H9 (cell line): Measurements from ENCODE around the gene SPTBN1. TPM values are rescaled to one million over a fixed set of nuclear protein-coding genes. Genes with fewer than 3 reads are reported as not detected.

ENCODE experiments used
- DNase-seq: peaks from one replicate; pipeline ENCODE4 v3.0.0-alpha.2; 2017
- H2AFZ ChIP-seq: one replicate; pipeline ENCODE4 v1.6.1; 2013; ENCODE audit warnings: mild to moderate bottlenecking, low read length, control low read depth, moderate library complexity
- H2AK5ac ChIP-seq: 2 replicates; pipeline ENCODE4 v1.6.1; 2013; ENCODE audit warnings: low read length, control low read depth, mixed read lengths; ENCODE audit not compliant: insufficient read length
- H2BK120ac ChIP-seq: one replicate; pipeline ENCODE4 v1.6.1; 2013; ENCODE audit warnings: low read depth, mild to moderate bottlenecking, low read length, control low read depth, inconsistent platforms; ENCODE audit not compliant: poor library complexity, severe bottlenecking
- H2BK12ac ChIP-seq: 2 replicates; pipeline ENCODE4 v1.6.1; 2013; ENCODE audit warnings: low read length, control low read depth, mixed read lengths, low read depth; ENCODE audit not compliant: insufficient read length
- H2BK15ac ChIP-seq: 2 replicates; pipeline ENCODE4 v1.6.1; 2013; ENCODE audit warnings: low read depth, low read length, control low read depth
- H2BK20ac ChIP-seq: one replicate; pipeline ENCODE4 v1.6.1; 2013; ENCODE audit warnings: low read depth, mild to moderate bottlenecking, low read length, control low read depth, inconsistent platforms; ENCODE audit not compliant: poor library complexity, severe bottlenecking
- H2BK5ac ChIP-seq: 2 replicates; pipeline ENCODE4 v1.6.1; 2013; ENCODE audit warnings: low read length, control low read depth, mixed read lengths; ENCODE audit not compliant: insufficient read length
- H3K14ac ChIP-seq: 2 replicates; pipeline ENCODE4 v1.6.1; 2013; ENCODE audit warnings: low read length, control low read depth; ENCODE audit not compliant: insufficient read depth
- H3K18ac ChIP-seq: 2 replicates; pipeline ENCODE4 v1.6.1; 2013; ENCODE audit warnings: low read depth, mild to moderate bottlenecking, mixed read lengths, low read length, control low read depth; ENCODE audit not compliant: insufficient read length
- H3K23ac ChIP-seq: 2 replicates; pipeline ENCODE4 v1.6.1; 2013; ENCODE audit warnings: low read length, control low read depth, mixed read lengths, low read depth; ENCODE audit not compliant: insufficient read length
- H3K23me2 ChIP-seq: 2 replicates; pipeline ENCODE4 v1.6.1; 2013; ENCODE audit warnings: low read depth, mild to moderate bottlenecking, mixed read lengths, low read length, control low read depth; ENCODE audit not compliant: insufficient read length, poor library complexity, severe bottlenecking
- H3K27ac ChIP-seq: 2 replicates; pipeline ENCODE4 v1.5.1; 2013; ENCODE audit warnings: low read length, control low read depth, mixed read lengths, low read depth; ENCODE audit not compliant: insufficient read length
- H3K27me3 ChIP-seq: 2 replicates; pipeline ENCODE4 v1.6.1; 2013; ENCODE audit warnings: low read length, control low read depth, inconsistent platforms; ENCODE audit not compliant: insufficient read depth
- H3K4ac ChIP-seq: 2 replicates; pipeline ENCODE4 v1.6.1; 2013; ENCODE audit warnings: low read depth, mild to moderate bottlenecking, control low read depth, inconsistent platforms, low read length, moderate library complexity
- H3K4me1 ChIP-seq: 2 replicates; pipeline ENCODE4 v1.6.1; 2013; ENCODE audit warnings: low read length, control low read depth, inconsistent platforms; ENCODE audit not compliant: insufficient read depth
- H3K4me2 ChIP-seq: 2 replicates; pipeline ENCODE4 v1.6.1; 2013; ENCODE audit warnings: low read length, control low read depth, mixed read lengths; ENCODE audit not compliant: insufficient read length, insufficient read depth
- H3K56ac ChIP-seq: 2 replicates; pipeline ENCODE4 v1.6.1; 2013; ENCODE audit warnings: low read depth, mild to moderate bottlenecking, mixed read lengths, low read length, control low read depth; ENCODE audit not compliant: insufficient read length
- H3K79me1 ChIP-seq: 2 replicates; pipeline ENCODE4 v1.6.1; 2013; ENCODE audit warnings: low read depth, mild to moderate bottlenecking, moderate library complexity, low read length, control low read depth, inconsistent platforms; ENCODE audit not compliant: insufficient read depth, poor library complexity, severe bottlenecking
- H3K79me2 ChIP-seq: 2 replicates; pipeline ENCODE4 v1.6.1; 2013; ENCODE audit warnings: low read length, control low read depth, inconsistent platforms; ENCODE audit not compliant: insufficient read depth
- H3K9ac ChIP-seq: 2 replicates; pipeline ENCODE4 v1.6.1; 2013; ENCODE audit warnings: low read length, control low read depth, mixed read lengths; ENCODE audit not compliant: insufficient read length; ENCODE audit errors: extremely low read depth
- H3K9me3 ChIP-seq: one replicate; pipeline ENCODE4 v1.6.1; 2013; ENCODE audit warnings: low read depth, low read length, inconsistent platforms; ENCODE audit not compliant: control insufficient read depth
- H3T11ph ChIP-seq: one replicate; pipeline ENCODE4 v1.6.1; 2013; ENCODE audit warnings: mild to moderate bottlenecking, low read length, control low read depth, inconsistent platforms
- H4K20me1 ChIP-seq: one replicate; pipeline ENCODE4 v1.6.1; 2013; ENCODE audit not compliant: control insufficient read depth, insufficient read length, insufficient read depth
- H4K5ac ChIP-seq: 2 replicates; pipeline ENCODE4 v1.6.1; 2013; ENCODE audit warnings: low read depth, mild to moderate bottlenecking, mixed read lengths, low read length, control low read depth; ENCODE audit not compliant: insufficient read length
- H4K8ac ChIP-seq: replicated peaks from 2 replicates; pipeline ENCODE4 v1.6.1; 2013; ENCODE audit warnings: low read length, control low read depth, mixed read lengths, low read depth; ENCODE audit not compliant: insufficient read length
- H4K91ac ChIP-seq: 2 replicates; pipeline ENCODE4 v1.6.1; 2013; ENCODE audit warnings: low read depth, mild to moderate bottlenecking, moderate library complexity, mixed read lengths, low read length, control low read depth; ENCODE audit not compliant: insufficient read length
- H3K27ac Mint-ChIP-seq, 3 experiments: 2 replicates in 2 of 3; 3 replicates in 1 of 3; pipeline ENCODE4 v1.8.0; 2020 to 2021; ENCODE audit warnings: mixed read lengths in 3 of 3, mild to moderate bottlenecking in 1 of 3, moderate library complexity in 1 of 3
- H3K27me3 Mint-ChIP-seq: 2 replicates; pipeline ENCODE4 v1.8.0; 2021; ENCODE audit warnings: low read depth, mild to moderate bottlenecking, moderate library complexity, mixed read lengths
- H3K36me3 Mint-ChIP-seq, 3 experiments: 2 replicates in 2 of 3; 3 replicates in 1 of 3; pipeline ENCODE4 v1.8.0; 2020 to 2021; ENCODE audit warnings: low read depth in 3 of 3, mixed read lengths in 3 of 3; ENCODE audit not compliant: insufficient read depth in 1 of 3
- H3K4me1 Mint-ChIP-seq, 2 experiments: 2 replicates each; pipeline ENCODE4 v1.8.0; 2020; ENCODE audit warnings: mixed read lengths in 2 of 2
- H3K4me3 Mint-ChIP-seq, 2 experiments: 2 replicates in 1 of 2; 3 replicates in 1 of 2; pipeline ENCODE4 v1.8.0; 2020 to 2021; ENCODE audit warnings: mild to moderate bottlenecking in 2 of 2, mixed read lengths in 2 of 2, moderate library complexity in 1 of 2
- H3K9me3 Mint-ChIP-seq, 2 experiments: 2 replicates in 1 of 2; 3 replicates in 1 of 2; pipeline ENCODE4 v1.8.0; 2020; ENCODE audit warnings: mild to moderate bottlenecking in 2 of 2, mixed read lengths in 2 of 2, moderate library complexity in 1 of 2
- WGBS: extraction: QIAGEN DNeasy Blood & Tissue Kit; methylation state at CpG from one replicate; pipeline ENCODE4 v1.1.7; 2013; ENCODE audit warnings: missing lambda C conversion rate, low lambda C conversion rate, mixed read lengths; ENCODE audit not compliant: insufficient read length; ENCODE audit errors: extremely low coverage; 5-methylcytosine and 5-hydroxymethylcytosine counted together
- total RNA-seq: library from RNA; stranded (reverse); gene quantifications from 2 replicates; pipeline ENCODE4 v1.2.1, GENCODE V29; 2021
- TF ChIP-seq, protein P1 (sequence below): fragments of 200-600 bp; sonication (generic); conservative IDR thresholded peaks from 3 replicates; pipeline ENCODE4 v1.8.0; 2021; ENCODE audit warnings: antibody characterized with exemption, mild to moderate bottlenecking

The SPTBN1 gene
- total RNA-seq, 1 experiment from 2014 or later = 164 TPM

- no peaks in the 10 kb centered on the region for H3K36me3 Mint-ChIP-seq
Measured at GRCh38 chr2:54586062-54586461, 129.9 kb downstream of the SPTBN1 start.

More at GRCh38 chr2:54586062-54586461, 129.9 kb downstream of the SPTBN1 start:
- Histone ChIP-seq H2AFZ (no peak overlapping the region), H2BK15ac (no peak overlapping the region), H2BK5ac (no peak overlapping the region), H2BK12ac (no peak overlapping the region), H3K4me2 (no peak overlapping the region), H2BK20ac (no peak overlapping the region), H3K56ac (no peak overlapping the region), H3K27ac (no peak overlapping the region), H2BK120ac (no peak overlapping the region), H3K4ac (no peak overlapping the region), H3K9me3 (no peaks in the 10 kb centered on the region), H3K79me2 (peaks cover 34% of the 10 kb centered on the region; the same call in 1 of the 2 replicates), H3K4me1 (peaks cover 26% of the 10 kb centered on the region), H4K8ac (no peak overlapping the region), H3K18ac (no peak overlapping the region), H4K5ac (no peak overlapping the region), H3T11ph (no peak overlapping the region), H3K23ac (no peak overlapping the region), H2AK5ac (no peak overlapping the region), H3K27me3 (no peaks in the 10 kb centered on the region; the same call in 1 of the 2 replicates), H4K91ac (no peak overlapping the region), H3K14ac (no peak overlapping the region), H3K23me2 (no peaks in the 10 kb centered on the region), H3K9ac (no peak overlapping the region), H3K79me1 (peaks cover 11% of the 10 kb centered on the region), H4K20me1 (peaks cover 3% of the 10 kb centered on the region)
- Mint-ChIP-seq H3K4me1 (peaks cover 54 to 57% of the 10 kb centered on the region in 2 experiments), H3K4me3 (no peak overlapping the region), H3K27me3 (no peaks in the 10 kb centered on the region), H3K9me3 (no peaks in the 10 kb centered on the region), H3K27ac (no peak overlapping the region)
- no CpG with 5 or more reads among the region's 7 CpGs for WGBS
- TF ChIP-seq, protein P1, sequence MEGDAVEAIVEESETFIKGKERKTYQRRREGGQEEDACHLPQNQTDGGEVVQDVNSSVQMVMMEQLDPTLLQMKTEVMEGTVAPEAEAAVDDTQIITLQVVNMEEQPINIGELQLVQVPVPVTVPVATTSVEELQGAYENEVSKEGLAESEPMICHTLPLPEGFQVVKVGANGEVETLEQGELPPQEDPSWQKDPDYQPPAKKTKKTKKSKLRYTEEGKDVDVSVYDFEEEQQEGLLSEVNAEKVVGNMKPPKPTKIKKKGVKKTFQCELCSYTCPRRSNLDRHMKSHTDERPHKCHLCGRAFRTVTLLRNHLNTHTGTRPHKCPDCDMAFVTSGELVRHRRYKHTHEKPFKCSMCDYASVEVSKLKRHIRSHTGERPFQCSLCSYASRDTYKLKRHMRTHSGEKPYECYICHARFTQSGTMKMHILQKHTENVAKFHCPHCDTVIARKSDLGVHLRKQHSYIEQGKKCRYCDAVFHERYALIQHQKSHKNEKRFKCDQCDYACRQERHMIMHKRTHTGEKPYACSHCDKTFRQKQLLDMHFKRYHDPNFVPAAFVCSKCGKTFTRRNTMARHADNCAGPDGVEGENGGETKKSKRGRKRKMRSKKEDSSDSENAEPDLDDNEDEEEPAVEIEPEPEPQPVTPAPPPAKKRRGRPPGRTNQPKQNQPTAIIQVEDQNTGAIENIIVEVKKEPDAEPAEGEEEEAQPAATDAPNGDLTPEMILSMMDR = no peak
- no peak for DNase-seq
